Natural killer cell treated with Interleukin-12 subunit alpha and Interleukin-12 subunit beta and Interleukin-15 and Interleukin-18, amount 100 ng/mL, for 72 hours (primary cell): ENCODE data around the gene PRAMEF12. TPM values are rescaled to one million over a fixed set of nuclear protein-coding genes. Genes with fewer than 3 reads are reported as not detected.

Experiments used
- total RNA-seq, 2 donors: library from RNA; stranded (reverse); gene quantifications; one replicate each; pipeline ENCODE4 v1.2.3, GENCODE V29; 2022

The PRAMEF12 gene
- total RNA-seq, 2 donors from 2014 or later, result not detected

Other genes with a start within 250 kb of the PRAMEF12 start
- 100 to 1,000 TPM in 1 of 2 donors, 10 to 100 TPM in 1; 96.6 to 178 TPM for gene DHRS3, start 155.5 kb upstream of the PRAMEF12 start, total RNA-seq
- not detected for gene AADACL4, start 129.7 kb upstream of the PRAMEF12 start, total RNA-seq
- not detected for gene AADACL3, start 57.6 kb upstream of the PRAMEF12 start, total RNA-seq
- gene CFAP107, start 27.5 kb upstream of the PRAMEF12 start, total RNA-seq, result not detected
- not detected for gene PRAMEF1, start 17.7 kb downstream of the PRAMEF12 start, total RNA-seq
- not detected for gene PRAMEF11, start 57.7 kb downstream of the PRAMEF12 start, total RNA-seq
- not detected for gene HNRNPCL1, start 75.0 kb downstream of the PRAMEF12 start, total RNA-seq
- gene PRAMEF2, start 83.3 kb downstream of the PRAMEF12 start, total RNA-seq, result not detected
- gene PRAMEF4, start 112.5 kb downstream of the PRAMEF12 start, total RNA-seq, result not detected
- gene PRAMEF10, start 124.5 kb downstream of the PRAMEF12 start, total RNA-seq, result not detected
- gene PRAMEF7, start 142.9 kb downstream of the PRAMEF12 start, total RNA-seq, result not detected
- not detected for gene PRAMEF6, start 173.8 kb downstream of the PRAMEF12 start, total RNA-seq